PC-9 (cell line): ENCODE results near the gene LAMA2.

Experiments used
- EZH2 ChIP-seq: fragments of 200-600 bp; sonication (generic); IDR thresholded peaks from 2 replicates; pipeline ENCODE4 v1.8.0; 2017; ENCODE audit warnings: antibody characterized with exemption, low read depth
- TF ChIP-seq, protein P1 (sequence below): fragments of 200-600 bp; sonication (generic); conservative IDR thresholded peaks from 2 replicates; pipeline ENCODE4 v1.6.1; 2017; ENCODE audit warnings: mixed run types, antibody characterized with exemption, mild to moderate bottlenecking, moderate library complexity

DNA sequence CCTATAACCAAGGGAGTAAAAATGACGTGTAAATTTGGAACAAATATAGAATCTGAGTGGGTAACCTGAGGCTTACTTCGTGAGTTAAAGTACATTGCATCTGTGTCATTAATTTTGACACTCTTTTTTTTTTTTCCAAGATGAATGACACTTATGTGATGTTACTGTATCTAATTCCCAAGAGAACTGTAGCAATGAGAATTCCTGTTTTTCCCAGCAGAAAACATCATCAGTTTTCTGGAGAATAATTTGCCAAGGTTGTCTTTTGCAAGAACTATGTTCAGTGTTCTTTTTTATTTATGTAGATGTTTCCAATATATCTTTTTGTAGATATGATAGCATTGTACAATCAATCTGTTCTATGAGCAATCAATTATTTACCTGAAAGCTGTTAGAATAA is 543.4 kb downstream of the LAMA2 start:
- TF ChIP-seq, protein P1, sequence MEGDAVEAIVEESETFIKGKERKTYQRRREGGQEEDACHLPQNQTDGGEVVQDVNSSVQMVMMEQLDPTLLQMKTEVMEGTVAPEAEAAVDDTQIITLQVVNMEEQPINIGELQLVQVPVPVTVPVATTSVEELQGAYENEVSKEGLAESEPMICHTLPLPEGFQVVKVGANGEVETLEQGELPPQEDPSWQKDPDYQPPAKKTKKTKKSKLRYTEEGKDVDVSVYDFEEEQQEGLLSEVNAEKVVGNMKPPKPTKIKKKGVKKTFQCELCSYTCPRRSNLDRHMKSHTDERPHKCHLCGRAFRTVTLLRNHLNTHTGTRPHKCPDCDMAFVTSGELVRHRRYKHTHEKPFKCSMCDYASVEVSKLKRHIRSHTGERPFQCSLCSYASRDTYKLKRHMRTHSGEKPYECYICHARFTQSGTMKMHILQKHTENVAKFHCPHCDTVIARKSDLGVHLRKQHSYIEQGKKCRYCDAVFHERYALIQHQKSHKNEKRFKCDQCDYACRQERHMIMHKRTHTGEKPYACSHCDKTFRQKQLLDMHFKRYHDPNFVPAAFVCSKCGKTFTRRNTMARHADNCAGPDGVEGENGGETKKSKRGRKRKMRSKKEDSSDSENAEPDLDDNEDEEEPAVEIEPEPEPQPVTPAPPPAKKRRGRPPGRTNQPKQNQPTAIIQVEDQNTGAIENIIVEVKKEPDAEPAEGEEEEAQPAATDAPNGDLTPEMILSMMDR: no peak
- TF ChIP-seq EZH2: no peak
